HL-60 (cell line): ENCODE data around the gene TRMT44.

ENCODE experiments used
- DNase-seq, 2 experiments: peaks; one replicate each; pipeline ENCODE4 v3.0.0-alpha.2; 2010 to 2020; ENCODE audit warnings: low read depth in 1 of 2, low spot score in 1 of 2
- H3K27ac ChIP-seq: fragments of 250-450 bp; sonication (Bioruptor Pico); replicated peaks from 2 replicates; pipeline ENCODE4 v1.5.1; 2020; ENCODE audit warnings: mild to moderate bottlenecking, moderate library complexity
- H3K27me3 ChIP-seq: fragments of 250-450 bp; sonication (Bioruptor Pico); 2 replicates; pipeline ENCODE4 v1.5.1; 2021; ENCODE audit warnings: mild to moderate bottlenecking, moderate library complexity; ENCODE audit not compliant: insufficient read depth, poor library complexity, severe bottlenecking
- H3K4me3 ChIP-seq: replicated peaks from 2 replicates; pipeline ENCODE4 v1.5.1; 2011; ENCODE audit warnings: mild to moderate bottlenecking, control low read depth, low read length; ENCODE audit not compliant: insufficient read depth
- CTCF ChIP-seq: IDR thresholded peaks from one replicate; pipeline ENCODE4 v1.5.1; 2011; ENCODE audit warnings: low read length, control low read depth, inconsistent platforms; ENCODE audit not compliant: insufficient read depth
- GABPA ChIP-seq: IDR thresholded peaks from 2 replicates; pipeline ENCODE4 v1.6.1; 2012; ENCODE audit warnings: low read depth
- POLR2AphosphoS5 ChIP-seq: IDR thresholded peaks from 2 replicates; pipeline ENCODE4 v1.6.1; 2012; ENCODE audit warnings: low read depth
- SPI1 ChIP-seq: IDR thresholded peaks from 2 replicates; pipeline ENCODE4 v1.6.1; 2012; ENCODE audit warnings: low read depth, mild to moderate bottlenecking, borderline replicate concordance
- TF ChIP-seq, protein P1 (sequence below): IDR thresholded peaks from 2 replicates; pipeline ENCODE4 v1.6.1; 2012; ENCODE audit warnings: low read depth; ENCODE audit not compliant: insufficient replicate concordance

The TRMT44 gene

DNA sequence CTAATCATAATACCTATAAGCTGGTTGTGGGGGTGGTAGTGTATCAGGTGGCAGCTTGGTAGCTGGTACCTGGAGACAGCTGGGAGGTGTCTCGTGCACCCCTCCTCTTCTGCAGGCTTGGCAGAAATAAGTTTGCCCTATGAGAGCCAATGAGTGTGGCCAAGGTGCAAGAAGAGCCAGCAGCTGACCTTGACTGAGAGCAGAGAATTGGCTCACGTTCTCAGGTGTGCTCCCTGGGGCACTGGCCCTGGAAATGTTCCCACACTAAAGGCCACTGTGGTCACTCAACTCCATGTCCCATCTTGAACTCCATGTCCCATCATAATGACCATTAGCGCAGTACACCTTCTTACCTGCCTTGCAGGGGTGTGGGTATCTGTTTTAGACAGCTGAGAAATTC is 13.4 kb downstream of the TRMT44 start:
- TF ChIP-seq, protein P1, sequence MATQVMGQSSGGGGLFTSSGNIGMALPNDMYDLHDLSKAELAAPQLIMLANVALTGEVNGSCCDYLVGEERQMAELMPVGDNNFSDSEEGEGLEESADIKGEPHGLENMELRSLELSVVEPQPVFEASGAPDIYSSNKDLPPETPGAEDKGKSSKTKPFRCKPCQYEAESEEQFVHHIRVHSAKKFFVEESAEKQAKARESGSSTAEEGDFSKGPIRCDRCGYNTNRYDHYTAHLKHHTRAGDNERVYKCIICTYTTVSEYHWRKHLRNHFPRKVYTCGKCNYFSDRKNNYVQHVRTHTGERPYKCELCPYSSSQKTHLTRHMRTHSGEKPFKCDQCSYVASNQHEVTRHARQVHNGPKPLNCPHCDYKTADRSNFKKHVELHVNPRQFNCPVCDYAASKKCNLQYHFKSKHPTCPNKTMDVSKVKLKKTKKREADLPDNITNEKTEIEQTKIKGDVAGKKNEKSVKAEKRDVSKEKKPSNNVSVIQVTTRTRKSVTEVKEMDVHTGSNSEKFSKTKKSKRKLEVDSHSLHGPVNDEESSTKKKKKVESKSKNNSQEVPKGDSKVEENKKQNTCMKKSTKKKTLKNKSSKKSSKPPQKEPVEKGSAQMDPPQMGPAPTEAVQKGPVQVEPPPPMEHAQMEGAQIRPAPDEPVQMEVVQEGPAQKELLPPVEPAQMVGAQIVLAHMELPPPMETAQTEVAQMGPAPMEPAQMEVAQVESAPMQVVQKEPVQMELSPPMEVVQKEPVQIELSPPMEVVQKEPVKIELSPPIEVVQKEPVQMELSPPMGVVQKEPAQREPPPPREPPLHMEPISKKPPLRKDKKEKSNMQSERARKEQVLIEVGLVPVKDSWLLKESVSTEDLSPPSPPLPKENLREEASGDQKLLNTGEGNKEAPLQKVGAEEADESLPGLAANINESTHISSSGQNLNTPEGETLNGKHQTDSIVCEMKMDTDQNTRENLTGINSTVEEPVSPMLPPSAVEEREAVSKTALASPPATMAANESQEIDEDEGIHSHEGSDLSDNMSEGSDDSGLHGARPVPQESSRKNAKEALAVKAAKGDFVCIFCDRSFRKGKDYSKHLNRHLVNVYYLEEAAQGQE: no peak
- TF ChIP-seq CTCF (no peak), GABPA (no peak), POLR2AphosphoS5 (no peak), SPI1 (no peak)
- DNase-seq: no peak
- no peak overlapping the region for H3K27ac ChIP-seq

DNA sequence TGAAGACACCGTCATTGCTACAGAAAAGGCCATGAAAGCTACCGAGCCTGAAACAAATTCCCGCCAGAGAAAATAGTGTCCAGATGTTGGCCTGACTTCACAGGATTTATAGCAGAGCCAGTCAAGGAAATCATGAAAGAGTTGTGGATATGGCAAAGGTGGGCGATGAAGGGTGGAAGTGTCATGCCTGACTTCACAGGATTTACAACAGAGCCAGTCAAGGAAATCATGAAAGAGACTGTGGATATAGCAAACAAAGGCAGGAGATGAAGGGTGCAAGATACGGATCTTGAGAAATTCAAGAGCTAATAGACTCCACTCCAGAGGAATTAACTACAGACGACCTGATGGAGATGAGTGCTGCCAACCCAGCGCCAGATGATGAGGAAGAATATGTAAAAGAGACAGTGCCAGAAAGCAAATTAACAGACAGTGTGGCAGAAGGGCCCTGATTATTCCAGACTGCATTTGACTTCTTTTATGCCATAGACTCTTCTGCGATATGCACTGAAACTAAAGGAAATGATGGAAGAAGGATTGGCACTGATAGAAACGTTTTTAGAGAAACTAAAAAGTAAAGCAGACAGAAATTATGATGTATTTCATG is 17.2 kb downstream of the TRMT44 start:
- Histone ChIP-seq H3K27me3 (no peaks in the 10 kb centered on the region), H3K4me3 (no peak overlapping the region), H3K27ac (no peak overlapping the region)
- DNase-seq: no peak
- TF ChIP-seq GABPA (no peak), CTCF (no peak), SPI1 (no peak), POLR2AphosphoS5 (no peak)
- TF ChIP-seq, protein P1: no peak

More for the DNA sequence above, 13.4 kb downstream of the TRMT44 start:
- H3K4me3 ChIP-seq: no peak overlapping the region
- no peaks in the 10 kb centered on the region for H3K27me3 ChIP-seq

- Histone ChIP-seq H3K27me3 (no peaks in the 10 kb centered on the region), H3K27ac (no peak overlapping the region), H3K4me3 (no peak overlapping the region)
- DNase-seq: no peak
- TF ChIP-seq CTCF (no peak), GABPA (no peak), POLR2AphosphoS5 (no peak), SPI1 (no peak)
- TF ChIP-seq, protein P1: no peak
These were observed 19.4 kb downstream of the TRMT44 start for GRCh38 chr4:8459867-8460445.
